Activated CD8-positive, alpha-beta T cell treated with anti-CD3 and anti-CD28 coated beads, Interleukin-2, amount 10 ng/mL, durations not matched to agents 7 days and 5 days (primary cell): Measurements from ENCODE around the gene ADAM33. TPM values are rescaled to one million over a fixed set of nuclear protein-coding genes. Genes with fewer than 3 reads are reported as not detected.

Source experiments
- ATAC-seq: fragments of 150-1000 bp; cut with Tn5 transposase; one replicate; pipeline ENCODE4 v1.10.0; 2021; ENCODE audit warnings: moderate library complexity
- CTCF ChIA-PET: fragments of 350-600 bp; sonication (Branson Sonifier 250); formaldehyde crosslinking; loops from one replicate; lab custom pipeline; 2021; ENCODE audit warnings: antibody characterized with exemption; lab: Charles Lee
- POLR2A ChIA-PET: fragments of 350-600 bp; sonication (Branson Sonifier 250); formaldehyde crosslinking; loops from one replicate; lab custom pipeline; 2021; ENCODE audit warnings: antibody characterized with exemption; lab: Charles Lee
- DNase-seq: peaks from one replicate; pipeline ENCODE4 v3.0.0-alpha.2; 2020
- H3K27ac Mint-ChIP-seq: one replicate; pipeline ENCODE4 v1.8.0; 2021; ENCODE audit warnings: mild to moderate bottlenecking, mixed read lengths
- H3K27me3 Mint-ChIP-seq: one replicate; pipeline ENCODE4 v1.8.0; 2021; ENCODE audit warnings: low read depth, mixed read lengths
- H3K36me3 Mint-ChIP-seq: one replicate; pipeline ENCODE4 v1.8.0; 2021; ENCODE audit warnings: low read depth, mixed read lengths
- H3K4me1 Mint-ChIP-seq: one replicate; pipeline ENCODE4 v1.8.0; 2021; ENCODE audit warnings: low read depth, mixed read lengths
- H3K4me3 Mint-ChIP-seq: one replicate; pipeline ENCODE4 v1.8.0; 2021; ENCODE audit warnings: mild to moderate bottlenecking, mixed read lengths
- H3K9me3 Mint-ChIP-seq: one replicate; pipeline ENCODE4 v1.8.0; 2022; ENCODE audit warnings: mixed read lengths; ENCODE audit not compliant: insufficient read depth
- total RNA-seq, 2 experiments: library from RNA; stranded (reverse); gene quantifications; one replicate each; pipeline ENCODE4 v1.2.3, GENCODE V29; 2021

The ADAM33 gene
- total RNA-seq, 2 experiments from 2014 or later, result not detected

DNA sequence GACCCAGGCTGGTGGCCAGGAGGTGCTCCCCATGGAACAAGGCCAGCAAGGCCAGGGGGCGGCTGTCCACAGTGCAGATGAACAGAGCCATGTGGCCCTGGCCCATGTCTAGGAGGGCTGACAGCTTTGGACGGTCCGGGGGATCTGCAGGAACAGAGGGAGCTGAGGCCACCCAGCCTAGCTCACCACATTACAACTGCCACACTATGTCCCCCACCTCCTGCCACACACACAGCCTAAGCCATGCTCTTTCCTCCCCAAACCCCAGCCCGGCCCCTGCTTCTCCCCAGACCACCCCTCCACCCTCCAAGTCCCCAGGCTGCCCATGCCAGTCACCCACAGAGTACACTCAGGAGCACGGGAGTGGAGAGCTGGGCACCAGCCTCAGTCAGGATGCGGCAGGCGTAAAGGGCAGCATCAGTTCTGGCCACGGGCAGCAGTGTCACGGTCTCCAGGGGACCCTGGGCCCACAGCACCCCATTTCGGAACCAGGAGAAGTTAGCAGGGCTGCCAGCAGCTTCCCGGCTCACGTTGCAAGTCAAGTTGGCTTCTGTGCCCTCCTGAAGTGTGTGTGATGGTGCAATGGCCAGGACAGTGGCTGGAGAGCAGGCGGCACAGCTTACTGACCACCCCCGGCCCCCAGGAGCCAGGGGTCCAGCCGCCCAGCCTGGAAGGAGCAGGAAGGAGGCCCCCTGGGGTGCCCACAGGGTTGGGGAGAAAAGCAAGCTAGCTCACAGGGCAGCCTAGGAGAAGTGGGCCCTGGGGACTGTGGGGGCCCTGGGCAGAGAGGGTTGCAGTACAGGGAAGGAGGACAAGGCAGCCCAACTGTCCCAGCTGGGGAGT, 15.2 kb upstream of the ADAM33 start:
- no peaks in the 10 kb centered on the region for H3K27me3 Mint-ChIP-seq
- POLR2A ChIA-PET, result no interaction called here
- H3K27ac Mint-ChIP-seq, result no peak overlapping the region
- no peak overlapping the region for H3K4me3 Mint-ChIP-seq
- DNase-seq, result no peak
- CTCF ChIA-PET, result interaction anchor here (0.7 to 7.8 kb wide), 4 partner anchors 8 to 25 kb away, joined by 3 to 48 read pairs (median 4); no protein-coding TSS in a partner anchor
- ATAC-seq, result no peak
- no peaks in the 10 kb centered on the region for H3K36me3 Mint-ChIP-seq
- H3K4me1 Mint-ChIP-seq, result no peaks in the 10 kb centered on the region
- H3K9me3 Mint-ChIP-seq, result no peaks in the 10 kb centered on the region

GRCh38 chr20:3696200-3696599, 14.4 kb upstream of the ADAM33 start:
- Mint-ChIP-seq H3K27me3 (no peaks in the 10 kb centered on the region), H3K9me3 (no peaks in the 10 kb centered on the region), H3K4me1 (no peaks in the 10 kb centered on the region), H3K36me3 (no peaks in the 10 kb centered on the region), H3K4me3 (no peak overlapping the region), H3K27ac (no peak overlapping the region)
- ChIA-PET CTCF (interaction anchor here (0.8 to 7.8 kb wide), 2 partner anchors 14 to 24 kb away, joined by 3 to 48 read pairs; no protein-coding TSS in a partner anchor), POLR2A (no interaction called here)
- DNase-seq (no peak), ATAC-seq (no peak)

GRCh38 chr20:3694864-3695263, 13.1 kb upstream of the ADAM33 start:
- ATAC-seq (no peak), DNase-seq (no peak)
- ChIA-PET POLR2A (no interaction called here), CTCF (interaction anchor here (7.8 kb wide), 1 partner anchor 16 kb away, joined by 48 read pairs; no protein-coding TSS in a partner anchor)
- H3K27me3 Mint-ChIP-seq, result no peaks in the 10 kb centered on the region
- no peaks in the 10 kb centered on the region for H3K9me3 Mint-ChIP-seq
- no peaks in the 10 kb centered on the region for H3K4me1 Mint-ChIP-seq
- no peaks in the 10 kb centered on the region for H3K36me3 Mint-ChIP-seq
- H3K27ac Mint-ChIP-seq, result no peak overlapping the region
- H3K4me3 Mint-ChIP-seq, result no peak overlapping the region

DNA sequence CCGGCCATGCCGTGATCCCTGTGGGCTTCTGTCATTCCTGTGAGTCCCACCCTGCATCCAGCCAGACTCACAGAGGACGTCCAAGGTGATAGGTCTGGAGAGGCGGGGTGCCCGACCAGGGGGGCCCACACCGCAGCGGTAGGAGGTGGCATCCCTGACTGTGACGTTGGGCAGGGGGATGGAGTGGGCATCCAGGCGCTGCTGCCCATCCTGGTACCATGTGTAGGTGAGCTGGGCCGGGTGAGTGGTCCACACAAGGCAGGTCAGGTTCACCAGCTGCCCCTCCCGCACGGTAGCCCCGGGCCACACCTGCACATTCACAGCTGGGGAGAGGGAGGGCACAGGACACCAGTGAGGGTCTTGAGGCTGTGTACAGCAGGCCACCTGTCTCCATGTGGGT, 11.6 kb upstream of the ADAM33 start:
- CTCF ChIA-PET, result interaction anchor here (1.7 to 7.8 kb wide), 2 partner anchors 17 kb away, joined by 6 to 48 read pairs; no protein-coding TSS in a partner anchor

DNA sequence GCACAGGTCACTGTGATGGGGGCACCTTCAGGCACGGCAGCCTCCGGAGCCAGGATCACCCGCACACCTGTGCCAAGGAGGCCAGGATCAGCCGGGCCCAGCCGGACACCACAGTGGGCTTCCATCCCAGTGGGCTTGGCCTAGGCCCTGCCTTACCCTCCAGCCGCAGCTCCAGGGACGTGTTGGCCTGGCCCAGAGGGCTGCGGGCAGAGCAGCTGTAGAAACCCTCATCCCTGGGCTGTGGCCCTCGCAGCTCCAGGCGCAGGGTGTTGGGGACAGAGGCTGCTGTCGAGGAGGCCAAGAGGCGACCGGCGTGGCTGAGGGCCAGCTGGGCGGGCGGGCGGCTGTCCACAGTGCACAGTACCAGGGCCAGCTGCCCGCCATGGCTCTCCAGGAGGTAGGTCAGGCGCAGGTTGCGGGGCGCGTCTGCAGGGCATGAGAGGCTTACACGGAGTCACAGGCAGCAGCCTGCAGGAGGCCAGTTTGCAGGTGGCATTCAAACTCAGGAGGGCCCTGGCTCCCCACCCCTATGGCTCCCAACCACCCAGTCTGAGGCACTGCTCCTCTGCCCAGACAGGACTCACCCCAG, 11.0 kb upstream of the ADAM33 start:
- ChIA-PET POLR2A (no interaction called here), CTCF (interaction anchor here (0.6 to 1.7 kb wide), 2 partner anchors 16 to 49 kb away, joined by 3 to 6 read pairs; no protein-coding TSS in a partner anchor)
- no peaks in the 10 kb centered on the region for H3K9me3 Mint-ChIP-seq
- H3K36me3 Mint-ChIP-seq, result no peaks in the 10 kb centered on the region
- no peak for DNase-seq
- no peaks in the 10 kb centered on the region for H3K27me3 Mint-ChIP-seq
- H3K27ac Mint-ChIP-seq, result no peak overlapping the region
- no peak for ATAC-seq
- H3K4me3 Mint-ChIP-seq, result no peak overlapping the region
- H3K4me1 Mint-ChIP-seq, result no peaks in the 10 kb centered on the region

More for the DNA sequence above, 11.6 kb upstream of the ADAM33 start:
- Mint-ChIP-seq H3K27ac (no peak overlapping the region), H3K4me1 (no peaks in the 10 kb centered on the region), H3K9me3 (no peaks in the 10 kb centered on the region), H3K4me3 (no peak overlapping the region), H3K27me3 (no peaks in the 10 kb centered on the region), H3K36me3 (no peaks in the 10 kb centered on the region)
- ATAC-seq (no peak), DNase-seq (no peak)
- POLR2A ChIA-PET, result no interaction called here

DNA sequence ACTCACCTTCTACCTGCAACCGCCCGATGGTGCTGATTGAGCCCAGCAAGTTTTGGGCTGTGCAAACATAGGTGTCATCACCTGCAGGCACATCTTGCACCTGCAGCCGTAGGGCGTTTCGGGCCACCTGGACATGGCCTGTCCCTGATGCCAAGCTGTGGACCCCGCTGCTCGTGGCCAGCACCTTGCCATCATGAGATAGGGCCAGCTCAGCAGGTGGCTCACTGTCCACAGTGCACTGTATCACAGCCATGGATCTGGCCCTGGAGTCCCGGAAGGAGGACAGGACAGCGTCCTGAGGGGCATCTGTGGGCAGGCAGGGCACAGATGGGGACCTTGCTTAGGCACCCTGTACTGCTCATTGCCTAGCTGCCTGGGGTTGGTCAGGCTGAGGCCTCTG, 10.1 kb upstream of the ADAM33 start:
- ATAC-seq, result no peak
- H3K9me3 Mint-ChIP-seq, result no peaks in the 10 kb centered on the region

GRCh38 chr20:3691306-3691705, 9.5 kb upstream of the ADAM33 start:
- DNase-seq (no peak), ATAC-seq (no peak)
- H3K27me3 Mint-ChIP-seq, result peaks cover 2% of the 10 kb centered on the region
- ChIA-PET CTCF (no interaction called here), POLR2A (no interaction called here)
- H3K4me1 Mint-ChIP-seq, result no peaks in the 10 kb centered on the region
- H3K9me3 Mint-ChIP-seq, result no peaks in the 10 kb centered on the region
- no peak overlapping the region for H3K4me3 Mint-ChIP-seq
- no peak overlapping the region for H3K27ac Mint-ChIP-seq
- no peaks in the 10 kb centered on the region for H3K36me3 Mint-ChIP-seq

More for the DNA sequence above, 10.1 kb upstream of the ADAM33 start:
- Mint-ChIP-seq H3K4me3 (no peak overlapping the region), H3K36me3 (no peaks in the 10 kb centered on the region), H3K27ac (no peak overlapping the region), H3K4me1 (no peaks in the 10 kb centered on the region), H3K27me3 (no peaks in the 10 kb centered on the region)
- DNase-seq, result no peak
- POLR2A ChIA-PET, result no interaction called here
- CTCF ChIA-PET, result interaction anchor here (1.7 kb wide), 1 partner anchor 15 kb away, joined by 6 read pairs; no protein-coding TSS in a partner anchor

DNA sequence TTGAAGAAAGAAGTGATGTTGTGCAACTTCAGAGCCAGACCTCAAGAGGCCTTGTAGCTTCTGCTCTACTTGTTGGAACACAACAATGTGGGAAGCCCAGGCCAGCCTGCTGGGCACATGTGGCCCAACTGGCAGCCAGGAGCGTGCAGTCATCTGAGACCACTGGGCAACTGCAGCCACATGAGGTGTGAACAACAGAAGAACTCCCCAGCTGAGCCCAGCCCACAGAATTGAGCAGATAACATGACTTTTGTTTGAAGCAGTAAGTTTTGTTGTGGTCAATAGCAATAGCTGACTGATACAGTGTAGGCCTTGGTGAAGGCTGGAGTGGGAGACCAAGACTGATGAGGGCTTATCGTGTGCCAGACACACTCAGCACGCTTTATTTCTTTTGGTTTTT, 8.6 kb upstream of the ADAM33 start:
- DNase-seq (no peak), ATAC-seq (no peak)
- no peaks in the 10 kb centered on the region for H3K36me3 Mint-ChIP-seq
- H3K4me1 Mint-ChIP-seq, result no peaks in the 10 kb centered on the region
- no peak overlapping the region for H3K27ac Mint-ChIP-seq
- CTCF ChIA-PET, result interaction anchor here (1.2 kb wide), 1 partner anchor 21 kb away, joined by 5 read pairs; no protein-coding TSS in a partner anchor
- no peaks in the 10 kb centered on the region for H3K9me3 Mint-ChIP-seq
- POLR2A ChIA-PET, result no interaction called here
- H3K4me3 Mint-ChIP-seq, result no peak overlapping the region
- H3K27me3 Mint-ChIP-seq, result peaks cover 8% of the 10 kb centered on the region

DNA sequence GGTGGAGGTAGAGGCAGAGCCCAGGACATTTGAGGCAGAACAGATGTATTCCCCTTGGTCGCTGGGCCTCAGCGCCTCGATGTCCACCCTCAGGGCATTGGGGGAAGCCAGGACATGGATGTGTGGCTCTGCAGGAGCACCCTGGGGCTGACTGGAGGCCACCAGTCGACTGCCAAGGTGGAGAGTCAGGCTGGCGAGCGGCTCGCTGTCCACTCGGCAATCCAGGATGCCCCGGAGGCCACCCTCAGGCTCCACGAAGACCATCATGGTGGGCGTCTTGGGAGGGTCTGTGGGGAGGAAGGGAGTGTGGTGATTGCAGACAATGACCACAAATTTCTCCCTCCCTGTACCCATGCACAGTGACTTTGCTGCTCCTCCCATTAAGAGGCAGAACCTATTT, 8.2 kb upstream of the ADAM33 start:
- Mint-ChIP-seq H3K36me3 (no peaks in the 10 kb centered on the region), H3K9me3 (no peaks in the 10 kb centered on the region), H3K4me1 (no peaks in the 10 kb centered on the region), H3K27me3 (peaks cover 10% of the 10 kb centered on the region), H3K27ac (no peak overlapping the region), H3K4me3 (no peak overlapping the region)
- ChIA-PET CTCF (interaction anchor here (0.8 to 1.2 kb wide), 2 partner anchors 13 to 21 kb away, joined by 3 to 5 read pairs; no protein-coding TSS in a partner anchor), POLR2A (no interaction called here)
- DNase-seq (no peak), ATAC-seq (no peak)

- Mint-ChIP-seq H3K27me3 (peaks cover 25% of the 10 kb centered on the region), H3K4me1 (no peaks in the 10 kb centered on the region), H3K36me3 (no peaks in the 10 kb centered on the region), H3K9me3 (no peaks in the 10 kb centered on the region), H3K4me3 (no peak overlapping the region), H3K27ac (no peak overlapping the region)
- DNase-seq (no peak), ATAC-seq (no peak)
- ChIA-PET CTCF (interaction anchor here (1.1 to 2.5 kb wide), 2 partner anchors 11 to 23 kb away, joined by 7 read pairs; no protein-coding TSS in a partner anchor), POLR2A (no interaction called here)
Measured at GRCh38 chr20:3687655-3688054, 5.8 kb upstream of the ADAM33 start.

GRCh38 chr20:3686867-3687321, 5.1 kb upstream of the ADAM33 start:
- H3K4me1 Mint-ChIP-seq, result no peaks in the 10 kb centered on the region
- ChIA-PET CTCF (interaction anchor here (1.1 to 2.5 kb wide), 2 partner anchors 10 to 24 kb away, joined by 7 read pairs; no protein-coding TSS in a partner anchor), POLR2A (no interaction called here)
- H3K9me3 Mint-ChIP-seq, result no peaks in the 10 kb centered on the region
- H3K27me3 Mint-ChIP-seq, result peaks cover 29% of the 10 kb centered on the region
- no peak for DNase-seq
- no peaks in the 10 kb centered on the region for H3K36me3 Mint-ChIP-seq
- no peak for ATAC-seq
- no peak overlapping the region for H3K4me3 Mint-ChIP-seq
- no peak overlapping the region for H3K27ac Mint-ChIP-seq
